Measurements from ENCODE around the gene TENM3.

TENM3 gene

GRCh38 chr4:182583703-182584415, 340.7 kb downstream of the TENM3 start:
- TF ChIP-seq EZH2phosphoT487 (conservative IDR thresholded peaks at IDR 0.05; ENCODE audit: low read length) (no peak), CTCF (IDR thresholded peaks at IDR 0.05; ENCODE audit: insufficient read depth, low read length, poor library complexity, severe bottlenecking) (no peak)
- Histone ChIP-seq H2AFZ (ENCODE audit: low read depth, low read length, severe bottlenecking) (no peak overlapping the region), H3K27ac (ENCODE audit: low read depth, low read length) (no peak overlapping the region), H3K9me3 (ENCODE audit: insufficient read depth, low read length) (no peaks in the 10 kb centered on the region), H3K4me3 (ENCODE audit: insufficient read depth, low read length, poor library complexity, severe bottlenecking) (no peak overlapping the region), H3K9ac (ENCODE audit: low read length) (no peak overlapping the region), H4K20me1 (ENCODE audit: low read depth, low read length) (no peaks in the 10 kb centered on the region), H3K36me3 (ENCODE audit: low read length) (no peaks in the 10 kb centered on the region), H3K4me2 (ENCODE audit: low read depth, low read length, poor library complexity, severe bottlenecking) (no peak overlapping the region), H3K27me3 (ENCODE audit: low read length) (no peaks in the 10 kb centered on the region), H3F3A (ENCODE audit: insufficient read depth) (no peaks in the 10 kb centered on the region), H3K79me2 (ENCODE audit: insufficient read depth, low read length) (no peaks in the 10 kb centered on the region), H3K9me2 (replicated peaks; ENCODE audit: insufficient read depth, low read length) (no peaks in the 10 kb centered on the region)

GRCh38 chr4:182585321-182585720, 342.1 kb downstream of the TENM3 start:
- H3K4me3 ChIP-seq (ENCODE audit: insufficient read depth, low read length, poor library complexity, severe bottlenecking) = no peak overlapping the region
- H3K4me2 ChIP-seq (ENCODE audit: low read depth, low read length, poor library complexity, severe bottlenecking) = no peak overlapping the region
- H3K9me2 ChIP-seq (replicated peaks; ENCODE audit: insufficient read depth, low read length) = no peaks in the 10 kb centered on the region
- H4K20me1 ChIP-seq (ENCODE audit: low read depth, low read length) = no peaks in the 10 kb centered on the region
- H2AFZ ChIP-seq (ENCODE audit: low read depth, low read length, severe bottlenecking) = no peak overlapping the region
- TF ChIP-seq EZH2phosphoT487 (conservative IDR thresholded peaks at IDR 0.05; ENCODE audit: low read length) = no peak
- no peak for TF ChIP-seq CTCF (IDR thresholded peaks at IDR 0.05; ENCODE audit: insufficient read depth, low read length, poor library complexity, severe bottlenecking)
- H3F3A ChIP-seq (ENCODE audit: insufficient read depth) = no peaks in the 10 kb centered on the region
- H3K27me3 ChIP-seq (ENCODE audit: low read length) = no peaks in the 10 kb centered on the region
- no peak overlapping the region for H3K9ac ChIP-seq (ENCODE audit: low read length)
- H3K79me2 ChIP-seq (ENCODE audit: insufficient read depth, low read length) = no peaks in the 10 kb centered on the region
- no peaks in the 10 kb centered on the region for H3K36me3 ChIP-seq (ENCODE audit: low read length)
- no peaks in the 10 kb centered on the region for H3K9me3 ChIP-seq (ENCODE audit: insufficient read depth, low read length)
- H3K27ac ChIP-seq (ENCODE audit: low read depth, low read length) = no peak overlapping the region

GRCh38 chr4:182589100-182589499, 345.9 kb downstream of the TENM3 start:
- Histone ChIP-seq H3K9ac (ENCODE audit: low read length) (no peak overlapping the region), H3K79me2 (ENCODE audit: insufficient read depth, low read length) (no peaks in the 10 kb centered on the region), H3K4me3 (ENCODE audit: insufficient read depth, low read length, poor library complexity, severe bottlenecking) (no peak overlapping the region), H3K36me3 (ENCODE audit: low read length) (no peaks in the 10 kb centered on the region), H3K27ac (ENCODE audit: low read depth, low read length) (no peak overlapping the region), H3K9me2 (replicated peaks; ENCODE audit: insufficient read depth, low read length) (no peaks in the 10 kb centered on the region), H4K20me1 (ENCODE audit: low read depth, low read length) (no peaks in the 10 kb centered on the region), H3K4me2 (ENCODE audit: low read depth, low read length, poor library complexity, severe bottlenecking) (no peak overlapping the region), H3F3A (ENCODE audit: insufficient read depth) (no peaks in the 10 kb centered on the region), H3K27me3 (ENCODE audit: low read length) (no peaks in the 10 kb centered on the region), H2AFZ (ENCODE audit: low read depth, low read length, severe bottlenecking) (no peak overlapping the region), H3K9me3 (ENCODE audit: insufficient read depth, low read length) (no peaks in the 10 kb centered on the region)
- no peak for TF ChIP-seq CTCF (IDR thresholded peaks at IDR 0.05; ENCODE audit: insufficient read depth, low read length, poor library complexity, severe bottlenecking)
- TF ChIP-seq EZH2phosphoT487 (conservative IDR thresholded peaks at IDR 0.05; ENCODE audit: low read length) = no peak
